MV-4-11 (cell line): ENCODE results near the gene NUF2.

ENCODE experiments used
- DNase-seq: peaks from one replicate; lab custom pipeline; 2025; lab: John Stamatoyannopoulos, UW

The NUF2 gene

GRCh38 chr1:163401211-163401610 is 79.5 kb downstream of the NUF2 start:
- no peak for DNase-seq
